Retinal pigment epithelial cell (primary cell): ENCODE measurements around the gene OLIG1.

Experiments
- DNase-seq: peaks from one replicate; pipeline ENCODE4 v3.0.0-alpha.2; 2010; ENCODE audit warnings: low read depth
- H3K4me3 ChIP-seq: 2 replicates; pipeline ENCODE4 v1.5.1; 2011; ENCODE audit warnings: mild to moderate bottlenecking, low read length, control low read depth, moderate library complexity
- CTCF ChIP-seq: conservative IDR thresholded peaks from 2 replicates; pipeline ENCODE4 v1.5.1; 2011; ENCODE audit warnings: low read depth, low read length, control low read depth, inconsistent platforms

OLIG1 gene

GRCh38 chr21:33027401-33028286, 42.3 kb upstream of the OLIG1 start:
- DNase-seq, result no peak
- no peak for TF ChIP-seq CTCF
- no peak overlapping the region for H3K4me3 ChIP-seq

GRCh38 chr21:33028287-33028670, 41.7 kb upstream of the OLIG1 start:
- no peak for TF ChIP-seq CTCF
- no peak overlapping the region for H3K4me3 ChIP-seq
- DNase-seq, result no peak

- DNase-seq, result no peak
- H3K4me3 ChIP-seq, result no peak overlapping the region
- no peak for TF ChIP-seq CTCF
Measured at GRCh38 chr21:33028773-33029384, 41.1 kb upstream of the OLIG1 start.

- no peak overlapping the region for H3K4me3 ChIP-seq
- TF ChIP-seq CTCF, result no peak
- no peak for DNase-seq
Measured at GRCh38 chr21:33029385-33029921, 40.5 kb upstream of the OLIG1 start.

- no peak for TF ChIP-seq CTCF
- no peak for DNase-seq
- H3K4me3 ChIP-seq, result no peak overlapping the region
Measured at GRCh38 chr21:33029975-33030461, 39.9 kb upstream of the OLIG1 start.

GRCh38 chr21:33030633-33031032, 39.3 kb upstream of the OLIG1 start:
- no peak overlapping the region for H3K4me3 ChIP-seq
- no peak for DNase-seq
- no peak for TF ChIP-seq CTCF
